GM21723 (cell line): ENCODE results near the gene PCDHA3.
"Not testable (repeated sequence)": the region's sequence is repeated elsewhere in the genome, so short reads cannot be mapped to it uniquely, and the experiment has no call there.

Experiments used
- ATAC-seq: cut with Tn5 transposase; IDR thresholded peaks from one replicate; pipeline ENCODE4 v1.9.1; 2021; ENCODE audit warnings: mild to moderate bottlenecking, moderate library complexity; ENCODE audit not compliant: unreplicated experiment

PCDHA3 gene

DNA sequence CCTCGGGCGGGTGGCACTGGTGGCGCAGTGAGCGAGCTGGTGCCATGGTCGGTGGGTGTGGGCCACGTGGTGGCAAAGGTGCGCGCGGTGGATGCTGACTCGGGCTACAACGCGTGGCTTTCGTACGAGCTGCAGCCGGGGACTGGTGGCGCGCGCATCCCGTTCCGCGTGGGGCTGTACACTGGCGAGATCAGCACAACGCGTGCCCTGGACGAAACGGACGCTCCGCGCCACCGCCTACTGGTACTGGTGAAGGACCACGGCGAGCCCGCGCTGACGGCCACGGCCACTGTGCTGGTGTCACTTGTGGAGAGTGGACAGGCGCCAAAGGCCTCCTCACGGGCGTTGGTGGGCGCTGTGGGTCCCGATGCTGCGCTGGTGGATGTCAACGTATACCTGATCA, 8.0 kb downstream of the PCDHA3 start:
- no peak for ATAC-seq

DNA sequence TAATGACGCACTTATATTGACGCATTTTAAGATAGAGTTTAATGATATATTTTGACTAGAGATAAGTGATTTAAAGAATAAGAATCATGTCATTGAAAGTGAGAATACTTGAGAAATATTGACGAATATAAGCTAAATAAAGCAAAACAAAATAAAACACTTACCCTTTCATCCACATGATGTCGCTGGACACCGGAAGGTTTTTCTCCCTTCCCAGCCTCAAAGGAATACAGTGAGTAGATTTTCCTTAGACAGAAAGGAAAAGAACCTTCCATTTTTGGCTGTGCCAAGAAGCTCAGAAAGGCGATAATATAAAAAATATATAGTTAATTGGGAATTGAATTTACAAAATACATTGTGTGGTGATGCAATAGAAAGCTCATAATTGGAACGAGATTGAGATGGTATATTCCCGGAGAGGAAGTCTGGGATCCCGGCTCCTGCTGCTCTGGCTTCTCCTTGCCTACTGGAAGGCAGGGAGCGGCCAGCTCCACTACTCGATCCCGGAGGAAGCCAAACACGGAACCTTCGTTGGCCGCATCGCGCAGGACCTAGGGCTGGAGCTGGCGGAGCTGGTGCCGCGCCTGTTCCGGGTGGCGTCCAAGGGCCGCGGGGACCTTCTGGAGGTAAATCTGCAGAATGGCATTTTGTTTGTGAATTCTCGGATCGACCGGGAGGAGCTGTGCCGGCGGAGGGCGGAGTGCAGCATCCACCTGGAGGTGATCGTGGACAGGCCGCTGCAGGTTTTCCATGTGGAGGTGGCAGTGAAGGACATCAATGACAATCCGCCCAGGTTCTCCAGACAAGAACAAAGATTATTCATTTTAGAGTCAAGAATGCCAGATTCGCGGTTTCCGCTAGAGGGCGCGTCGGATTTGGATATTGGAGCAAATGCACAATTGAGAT, 20.8 kb downstream of the PCDHA3 start, which contains the start of gene PCDHA5:
PCDHA5 (plus strand) TSS at position 239 of the 906 bp plus-strand sequence.
- no peak for ATAC-seq

- ATAC-seq, result no peak
Measured at GRCh38 chr5:140822281-140822629, 21.4 kb downstream of the PCDHA3 start.

- not testable (repeated sequence) for ATAC-seq
Measured at GRCh38 chr5:140822969-140823368, 22.1 kb downstream of the PCDHA3 start.

- no peak for ATAC-seq
Measured at GRCh38 chr5:140823475-140823874, 22.6 kb downstream of the PCDHA3 start.

DNA sequence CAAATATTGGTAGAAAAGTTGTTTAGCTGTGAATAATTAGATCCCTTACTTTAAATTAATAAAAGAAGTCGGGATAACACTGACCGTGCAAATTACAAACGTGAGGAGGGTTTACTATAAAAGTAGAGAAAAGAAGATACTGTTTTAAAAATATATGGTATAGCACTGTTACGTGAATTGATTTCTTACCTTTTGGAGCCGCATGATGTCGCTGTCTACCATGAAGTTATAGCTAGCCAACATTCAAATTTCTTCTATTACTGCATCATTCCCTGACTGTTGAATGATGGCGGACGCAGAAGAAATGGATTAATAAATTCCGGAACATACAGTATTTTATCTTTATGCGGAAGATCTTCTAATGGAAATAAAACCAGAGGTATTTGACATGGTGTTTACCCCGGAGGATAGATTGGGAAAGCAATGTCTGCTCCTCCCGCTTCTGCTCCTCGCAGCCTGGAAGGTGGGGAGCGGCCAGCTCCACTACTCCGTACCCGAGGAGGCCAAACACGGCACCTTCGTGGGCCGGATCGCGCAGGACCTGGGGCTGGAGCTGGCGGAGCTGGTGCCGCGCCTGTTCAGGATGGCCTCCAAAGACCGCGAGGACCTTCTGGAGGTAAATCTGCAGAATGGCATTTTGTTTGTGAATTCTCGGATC, 27.0 kb downstream of the PCDHA3 start, which contains the start of gene PCDHA6:
PCDHA6 (plus strand) TSS at position 257 of the 658 bp plus-strand sequence; CDS start at position 389, 132 bp downstream.
- ATAC-seq, result no peak

DNA sequence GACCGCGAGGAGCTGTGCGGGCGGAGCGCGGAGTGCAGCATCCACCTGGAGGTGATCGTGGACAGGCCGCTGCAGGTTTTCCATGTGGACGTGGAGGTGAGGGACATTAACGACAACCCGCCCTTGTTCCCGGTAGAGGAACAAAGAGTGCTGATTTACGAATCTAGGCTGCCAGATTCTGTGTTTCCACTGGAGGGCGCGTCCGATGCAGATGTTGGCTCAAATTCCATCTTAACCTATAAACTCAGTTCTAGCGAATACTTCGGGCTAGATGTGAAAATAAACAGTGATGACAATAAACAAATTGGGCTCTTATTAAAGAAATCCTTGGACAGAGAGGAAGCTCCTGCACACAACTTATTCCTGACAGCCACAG, 27.5 kb downstream of the PCDHA3 start:
- no peak for ATAC-seq

- ATAC-seq, result not testable (repeated sequence)
Measured at GRCh38 chr5:140829511-140830501, 28.9 kb downstream of the PCDHA3 start.

- no peak for ATAC-seq
Measured at GRCh38 chr5:140833993-140834392, 33.1 kb downstream of the PCDHA3 start, which contains the start of gene PCDHA7. PCDHA7 (plus strand) TSS chr5:140834269; CDS start chr5:140834384, 115 bp downstream.

DNA sequence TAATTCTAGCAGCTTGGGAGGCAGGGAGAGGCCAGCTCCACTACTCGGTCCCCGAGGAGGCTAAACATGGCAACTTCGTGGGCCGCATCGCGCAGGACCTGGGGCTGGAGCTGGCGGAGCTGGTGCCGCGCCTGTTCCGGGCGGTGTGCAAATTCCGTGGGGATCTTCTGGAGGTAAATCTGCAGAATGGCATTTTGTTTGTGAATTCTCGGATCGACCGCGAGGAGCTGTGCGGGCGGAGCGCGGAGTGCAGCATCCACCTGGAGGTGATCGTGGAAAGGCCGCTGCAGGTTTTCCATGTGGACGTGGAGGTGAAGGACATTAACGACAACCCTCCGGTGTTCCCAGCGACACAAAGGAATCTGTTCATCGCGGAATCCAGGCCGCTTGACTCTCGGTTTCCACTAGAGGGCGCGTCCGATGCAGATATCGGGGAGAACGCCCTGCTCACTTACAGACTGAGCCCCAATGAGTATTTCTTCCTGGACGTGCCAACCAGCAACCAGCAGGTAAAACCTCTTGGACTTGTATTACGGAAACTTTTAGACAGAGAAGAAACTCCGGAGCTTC, 33.7 kb downstream of the PCDHA3 start:
- ATAC-seq, result not testable (repeated sequence)

DNA sequence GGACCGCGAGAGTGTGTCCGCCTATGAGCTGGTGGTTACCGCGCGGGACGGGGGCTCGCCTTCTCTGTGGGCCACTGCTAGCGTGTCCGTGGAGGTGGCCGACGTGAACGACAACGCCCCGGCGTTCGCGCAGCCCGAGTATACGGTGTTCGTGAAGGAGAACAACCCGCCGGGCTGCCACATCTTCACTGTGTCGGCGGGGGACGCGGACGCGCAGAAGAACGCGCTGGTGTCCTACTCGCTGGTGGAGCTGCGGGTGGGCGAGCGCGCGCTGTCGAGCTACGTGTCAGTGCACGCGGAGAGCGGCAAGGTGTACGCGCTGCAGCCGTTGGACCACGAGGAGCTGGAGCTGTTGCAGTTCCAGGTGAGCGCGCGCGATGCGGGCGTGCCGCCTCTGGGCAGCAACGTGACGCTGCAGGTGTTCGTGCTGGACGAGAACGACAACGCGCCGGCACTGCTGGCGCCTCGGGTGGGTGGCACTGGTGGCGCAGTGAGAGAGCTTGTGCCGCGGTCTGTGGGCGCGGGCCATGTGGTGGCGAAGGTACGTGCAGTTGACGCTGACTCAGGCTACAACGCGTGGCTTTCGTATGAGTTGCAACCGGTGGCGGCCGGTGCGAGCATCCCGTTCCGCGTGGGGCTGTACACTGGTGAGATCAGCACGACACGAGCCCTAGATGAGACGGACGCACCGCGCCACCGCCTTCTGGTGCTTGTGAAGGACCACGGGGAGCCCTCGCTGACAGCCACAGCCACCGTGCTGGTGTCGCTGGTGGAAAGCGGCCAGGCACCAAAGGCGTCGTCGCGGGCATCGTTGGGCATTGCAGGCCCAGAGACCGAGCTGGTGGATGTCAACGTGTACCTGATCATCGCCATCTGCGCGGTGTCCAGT, 35.0 kb downstream of the PCDHA3 start:
- no peak for ATAC-seq

- ATAC-seq, result no peak
Measured at GRCh38 chr5:140840978-140841962, 40.4 kb downstream of the PCDHA3 start, which contains the start of gene PCDHA8. PCDHA8 (plus strand) TSS chr5:140841187; CDS start chr5:140841322, 135 bp downstream.

DNA sequence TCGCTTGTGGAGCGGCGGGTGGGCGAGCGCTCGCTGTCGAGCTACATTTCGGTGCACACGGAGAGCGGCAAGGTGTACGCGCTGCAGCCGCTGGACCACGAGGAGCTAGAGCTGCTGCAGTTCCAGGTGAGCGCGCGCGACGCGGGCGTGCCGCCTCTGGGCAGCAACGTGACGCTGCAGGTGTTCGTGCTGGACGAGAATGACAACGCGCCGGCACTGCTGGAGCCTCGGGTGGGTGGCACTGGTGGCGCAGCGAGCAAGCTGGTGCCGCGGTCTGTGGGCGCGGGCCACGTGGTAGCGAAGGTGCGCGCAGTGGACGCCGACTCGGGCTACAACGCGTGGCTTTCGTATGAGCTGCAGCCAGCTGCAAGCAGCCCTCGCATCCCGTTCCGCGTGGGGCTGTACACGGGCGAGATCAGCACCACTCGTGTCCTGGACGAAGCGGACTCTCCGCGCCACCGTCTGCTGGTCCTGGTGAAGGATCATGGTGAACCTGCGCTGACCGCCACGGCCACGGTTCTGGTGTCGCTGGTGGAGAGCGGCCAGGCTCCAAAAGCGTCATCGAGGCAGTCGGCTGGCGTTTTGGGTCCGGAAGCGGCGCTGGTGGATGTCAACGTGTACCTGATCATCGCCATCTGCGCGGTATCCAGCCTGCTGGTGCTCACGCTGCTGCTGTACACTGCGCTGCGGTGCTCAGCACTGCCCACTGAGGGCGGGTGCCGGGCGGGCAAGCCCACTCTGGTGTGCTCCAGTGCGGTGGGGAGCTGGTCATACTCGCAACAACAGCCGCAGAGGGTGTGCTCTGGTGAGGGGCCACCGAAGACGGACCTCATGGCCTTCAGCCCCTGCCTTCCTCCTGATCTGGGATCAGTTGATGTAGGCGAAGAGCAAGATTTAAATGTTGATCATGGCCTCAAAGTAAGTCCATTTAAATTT, 42.2 kb downstream of the PCDHA3 start:
- no peak for ATAC-seq

DNA sequence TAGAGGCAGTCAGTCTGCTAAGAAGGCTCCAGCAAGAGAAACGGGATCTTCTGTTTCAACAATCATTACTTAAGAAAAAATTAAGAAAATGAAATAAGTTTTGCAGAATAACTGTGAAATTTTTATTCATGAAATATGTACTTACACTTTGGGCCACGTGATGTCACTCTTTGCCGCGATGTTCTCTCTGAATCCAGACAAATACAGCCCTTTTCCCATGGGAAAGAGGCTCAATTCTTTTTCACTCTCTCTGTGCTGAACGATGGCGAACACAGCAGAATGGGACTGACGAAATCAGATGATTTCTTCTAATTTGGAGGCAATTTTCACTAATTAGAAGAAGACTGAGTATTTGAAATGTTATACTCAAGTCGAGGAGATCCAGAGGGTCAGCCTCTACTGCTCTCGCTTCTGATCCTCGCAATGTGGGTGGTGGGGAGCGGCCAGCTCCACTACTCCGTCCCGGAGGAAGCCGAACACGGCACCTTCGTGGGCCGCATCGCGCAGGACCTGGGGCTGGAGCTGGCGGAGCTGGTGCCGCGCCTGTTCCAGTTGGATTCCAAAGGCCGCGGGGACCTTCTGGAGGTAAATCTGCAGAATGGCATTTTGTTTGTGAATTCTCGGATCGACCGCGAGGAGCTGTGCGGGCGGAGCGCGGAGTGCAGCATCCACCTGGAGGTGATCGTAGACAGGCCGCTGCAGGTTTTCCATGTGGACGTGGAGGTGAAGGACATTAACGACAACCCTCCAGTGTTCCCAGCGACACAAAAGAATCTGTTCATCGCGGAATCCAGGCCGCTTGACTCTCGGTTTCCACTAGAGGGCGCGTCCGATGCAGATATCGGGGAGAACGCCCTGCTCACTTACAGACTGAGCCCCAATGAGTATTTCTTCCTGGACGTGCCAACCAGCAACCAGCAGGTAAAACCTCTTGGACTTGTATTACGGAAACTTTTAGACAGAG, 47.6 kb downstream of the PCDHA3 start, which contains the start of gene PCDHA9:
PCDHA9 (plus strand) TSS at position 244 of the 964 bp plus-strand sequence; CDS start at position 358, 114 bp downstream.
- not testable (repeated sequence) for ATAC-seq

DNA sequence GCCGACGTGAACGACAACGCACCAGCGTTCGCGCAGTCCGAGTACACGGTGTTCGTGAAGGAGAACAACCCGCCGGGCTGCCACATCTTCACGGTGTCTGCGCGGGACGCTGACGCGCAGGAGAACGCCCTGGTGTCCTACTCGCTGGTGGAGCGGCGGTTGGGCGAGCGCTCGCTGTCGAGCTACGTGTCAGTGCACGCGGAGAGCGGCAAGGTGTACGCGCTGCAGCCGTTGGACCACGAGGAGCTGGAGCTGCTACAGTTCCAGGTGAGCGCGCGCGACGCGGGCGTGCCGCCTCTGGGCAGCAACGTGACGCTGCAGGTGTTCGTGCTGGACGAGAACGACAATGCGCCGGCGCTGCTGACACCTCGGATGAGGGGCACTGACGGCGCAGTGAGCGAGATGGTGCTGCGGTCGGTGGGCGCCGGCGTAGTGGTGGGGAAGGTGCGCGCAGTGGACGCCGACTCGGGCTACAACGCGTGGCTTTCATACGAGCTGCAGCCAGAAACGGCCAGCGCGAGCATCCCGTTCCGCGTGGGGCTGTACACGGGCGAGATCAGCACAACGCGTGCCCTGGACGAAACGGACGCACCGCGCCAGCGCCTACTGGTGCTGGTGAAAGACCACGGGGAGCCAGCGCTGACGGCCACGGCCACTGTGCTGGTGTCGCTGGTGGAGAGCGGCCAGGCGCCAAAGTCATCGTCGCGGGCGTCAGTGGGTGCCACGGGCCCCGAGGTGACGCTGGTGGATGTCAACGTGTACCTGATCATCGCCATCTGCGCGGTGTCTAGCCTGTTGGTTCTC, 49.2 kb downstream of the PCDHA3 start:
- not testable (repeated sequence) for ATAC-seq
